Bronchial epithelial cell (primary cell): ENCODE measurements around the gene CEP152. TPM values are rescaled to one million over a fixed set of nuclear protein-coding genes. Genes with fewer than 3 reads are reported as not detected.

Experiments
- DNase-seq: peaks from one replicate; pipeline ENCODE4 v3.0.0-alpha.2; 2010; ENCODE audit warnings: low read depth
- FAIRE-seq: peaks from 2 replicates; lab custom pipeline; 2011; peaks lifted over from hg19 to GRCh38; lab: Jason Lieb, UNC
- H3K27me3 ChIP-seq: 2 replicates; pipeline ENCODE4 v1.5.1; 2011; ENCODE audit warnings: low read length; ENCODE audit not compliant: control insufficient read depth, insufficient read depth
- H3K36me3 ChIP-seq: 2 replicates; pipeline ENCODE4 v1.5.1; 2011; ENCODE audit warnings: low read length; ENCODE audit not compliant: control insufficient read depth, insufficient read depth
- H3K4me3 ChIP-seq: 2 replicates; pipeline ENCODE4 v1.5.1; 2011; ENCODE audit warnings: mild to moderate bottlenecking, low read depth, low read length, control low read depth
- total RNA-seq: library from RNA; depleted of rRNA; stranded (reverse); fragments of >200 nt; gene quantifications from 2 replicates; pipeline ENCODE4 v1.2.1, GENCODE V29; 2014
- TF ChIP-seq, protein P1 (sequence below): IDR thresholded peaks from 2 replicates; pipeline ENCODE4 v1.5.1; 2011; ENCODE audit warnings: mild to moderate bottlenecking, moderate library complexity, low read length, control low read depth, inconsistent platforms; ENCODE audit not compliant: insufficient read depth, severe bottlenecking

Gene CEP152
- total RNA-seq, 1 donor from 2014 or later, result 4.5 TPM

DNA sequence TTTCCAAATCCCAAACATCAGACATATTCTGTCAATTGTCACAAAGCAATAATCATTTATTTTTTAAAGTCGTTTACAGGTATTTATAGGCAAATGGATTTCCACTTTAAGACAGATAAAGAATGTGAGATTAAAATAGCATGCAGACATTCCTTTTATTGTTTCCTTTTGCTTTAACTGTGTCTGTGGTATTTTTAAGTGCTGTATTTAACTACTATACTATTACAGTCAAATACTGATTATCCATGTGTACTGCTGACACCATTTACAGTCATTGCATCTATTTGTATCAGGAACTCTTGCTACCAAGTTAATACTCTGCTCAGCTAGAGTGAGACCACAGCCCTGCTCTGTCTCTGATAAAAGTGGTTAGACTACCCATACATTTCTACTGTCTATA, 12.8 kb upstream of the CEP152 start:
- H3K4me3 ChIP-seq, result no peak overlapping the region
- no peaks in the 10 kb centered on the region for H3K27me3 ChIP-seq
- FAIRE-seq (no peak), DNase-seq (no peak)
- no peaks in the 10 kb centered on the region for H3K36me3 ChIP-seq
- TF ChIP-seq, protein P1, sequence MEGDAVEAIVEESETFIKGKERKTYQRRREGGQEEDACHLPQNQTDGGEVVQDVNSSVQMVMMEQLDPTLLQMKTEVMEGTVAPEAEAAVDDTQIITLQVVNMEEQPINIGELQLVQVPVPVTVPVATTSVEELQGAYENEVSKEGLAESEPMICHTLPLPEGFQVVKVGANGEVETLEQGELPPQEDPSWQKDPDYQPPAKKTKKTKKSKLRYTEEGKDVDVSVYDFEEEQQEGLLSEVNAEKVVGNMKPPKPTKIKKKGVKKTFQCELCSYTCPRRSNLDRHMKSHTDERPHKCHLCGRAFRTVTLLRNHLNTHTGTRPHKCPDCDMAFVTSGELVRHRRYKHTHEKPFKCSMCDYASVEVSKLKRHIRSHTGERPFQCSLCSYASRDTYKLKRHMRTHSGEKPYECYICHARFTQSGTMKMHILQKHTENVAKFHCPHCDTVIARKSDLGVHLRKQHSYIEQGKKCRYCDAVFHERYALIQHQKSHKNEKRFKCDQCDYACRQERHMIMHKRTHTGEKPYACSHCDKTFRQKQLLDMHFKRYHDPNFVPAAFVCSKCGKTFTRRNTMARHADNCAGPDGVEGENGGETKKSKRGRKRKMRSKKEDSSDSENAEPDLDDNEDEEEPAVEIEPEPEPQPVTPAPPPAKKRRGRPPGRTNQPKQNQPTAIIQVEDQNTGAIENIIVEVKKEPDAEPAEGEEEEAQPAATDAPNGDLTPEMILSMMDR, result no peak

DNA sequence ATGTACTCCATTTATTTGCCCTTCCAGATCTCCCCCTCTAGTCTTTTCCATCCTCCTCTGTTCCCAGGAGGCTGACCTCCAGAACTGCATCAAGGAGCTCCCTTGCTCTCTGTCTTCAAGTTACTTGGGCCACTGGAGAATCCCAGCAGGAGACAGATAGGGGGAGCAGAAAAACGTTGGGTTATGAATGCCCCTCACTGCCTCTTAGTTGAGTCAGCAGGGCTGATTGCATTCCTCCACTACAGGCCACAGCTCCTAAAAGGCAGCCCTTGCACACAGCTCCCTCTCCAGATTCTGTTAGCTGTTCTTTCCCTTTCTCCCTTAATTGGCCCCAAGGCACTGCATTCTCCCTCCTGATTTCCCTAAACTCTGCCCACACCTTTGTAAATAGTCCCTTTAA, 12.4 kb upstream of the CEP152 start:
- TF ChIP-seq, protein P1, result no peak
- FAIRE-seq, result no peak

DNA sequence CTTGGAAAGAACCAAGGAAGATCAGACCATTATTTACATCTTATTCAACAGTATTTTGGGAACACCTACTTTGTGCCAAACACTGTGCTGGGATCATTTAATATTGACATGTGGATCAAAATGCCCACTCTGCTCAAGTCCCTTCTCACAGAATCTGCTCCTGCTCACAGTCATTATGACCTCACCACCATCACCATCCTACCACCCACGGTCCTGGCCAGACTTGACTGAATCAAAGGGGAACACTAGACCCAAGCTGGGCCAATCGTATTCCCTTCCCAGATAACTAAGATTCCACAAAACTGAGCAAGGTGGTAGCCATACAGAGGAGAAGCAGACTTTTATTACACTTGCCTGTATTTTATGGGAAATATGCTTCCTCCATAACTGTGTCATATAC, 3.4 kb upstream of the CEP152 start:
- Histone ChIP-seq H3K27me3 (no peaks in the 10 kb centered on the region), H3K36me3 (no peaks in the 10 kb centered on the region), H3K4me3 (no peak overlapping the region)
- FAIRE-seq (no peak), DNase-seq (no peak)
- TF ChIP-seq, protein P1, result no peak

More for the DNA sequence above, 12.4 kb upstream of the CEP152 start:
- no peak overlapping the region for H3K4me3 ChIP-seq
- H3K27me3 ChIP-seq, result no peaks in the 10 kb centered on the region
- no peak for DNase-seq
- no peaks in the 10 kb centered on the region for H3K36me3 ChIP-seq

DNA sequence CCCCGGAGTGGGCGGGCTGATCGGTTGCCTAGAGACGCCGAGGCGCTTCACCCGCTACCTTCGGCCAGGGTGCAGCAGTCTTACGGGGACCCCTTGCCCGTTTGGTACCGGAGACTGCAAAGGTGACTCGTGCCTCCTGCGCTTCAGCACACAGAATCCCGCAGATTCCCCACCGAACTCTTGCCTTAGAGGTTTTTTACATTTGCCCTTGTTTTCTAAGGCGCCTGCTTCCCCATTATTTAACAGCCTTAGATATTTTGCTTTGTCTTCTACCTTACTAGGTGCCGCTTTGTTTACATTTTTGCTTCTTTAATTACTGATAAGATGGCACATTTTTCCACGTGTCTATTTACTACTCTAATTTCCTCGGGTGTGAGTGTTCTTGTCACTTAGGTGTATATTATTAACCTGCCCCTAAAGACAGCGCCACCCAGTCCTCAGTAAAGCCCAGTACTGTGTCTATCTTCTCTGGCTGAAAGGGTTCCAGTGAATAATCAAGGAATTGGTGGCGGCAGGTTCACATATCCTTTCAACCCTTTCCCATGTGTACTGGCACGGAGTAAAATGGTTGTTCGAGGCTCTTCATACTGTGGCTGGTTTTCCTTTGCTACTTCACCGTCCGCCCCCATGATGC, 573 bp upstream of the CEP152 start:
- TF ChIP-seq, protein P1, result no peak

DNA sequence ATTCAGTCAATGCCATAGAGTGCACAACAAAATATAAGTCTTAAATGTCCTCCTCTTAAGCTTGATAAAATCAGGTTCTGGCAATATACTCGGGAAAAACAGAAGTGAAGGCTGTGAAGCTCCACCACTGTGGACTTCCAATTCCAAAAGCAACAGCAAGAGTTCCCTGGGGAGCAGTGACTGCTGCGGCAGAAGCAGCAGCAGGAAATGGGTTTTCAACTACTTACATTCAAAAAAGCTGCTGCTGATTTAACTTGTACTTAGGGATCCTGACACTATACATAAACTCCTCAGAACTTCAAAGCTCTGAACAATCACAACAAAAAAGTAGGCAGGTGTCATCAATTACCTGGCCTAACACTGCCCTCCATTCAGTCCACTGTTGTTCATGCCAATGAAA, 4.7 kb downstream of the CEP152 start:
- no peak for DNase-seq
- Histone ChIP-seq H3K27me3 (no peaks in the 10 kb centered on the region), H3K4me3 (no peak overlapping the region), H3K36me3 (peaks cover 2% of the 10 kb centered on the region)
- FAIRE-seq, result no peak
- TF ChIP-seq, protein P1, result no peak

More for the DNA sequence above, 573 bp upstream of the CEP152 start:
- DNase-seq, result no peak
- Histone ChIP-seq H3K36me3 (no peaks in the 10 kb centered on the region), H3K4me3 (peak overlapping the region; percentile 63), H3K27me3 (no peaks in the 10 kb centered on the region)
- FAIRE-seq, result no peak

DNA sequence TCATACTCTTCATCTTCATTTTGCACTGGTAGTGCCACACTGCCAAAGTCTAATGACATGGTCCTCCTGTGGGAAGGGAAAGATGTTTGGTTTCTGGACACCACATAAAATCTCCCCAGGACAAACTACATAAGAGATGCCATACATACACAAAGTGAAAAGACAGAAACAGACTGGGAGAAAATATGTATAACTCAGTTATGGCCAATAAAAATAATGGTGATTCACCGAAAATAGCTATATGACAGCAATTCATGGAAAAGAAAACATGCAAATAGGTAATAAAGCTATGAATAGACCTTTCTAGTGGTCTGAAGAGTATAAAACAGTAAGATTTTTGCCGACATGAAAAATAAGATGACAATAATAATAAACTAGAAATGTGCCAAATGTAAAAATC, 5.3 kb downstream of the CEP152 start:
- Histone ChIP-seq H3K36me3 (peaks cover 2% of the 10 kb centered on the region), H3K4me3 (no peak overlapping the region), H3K27me3 (no peaks in the 10 kb centered on the region)
- TF ChIP-seq, protein P1, result no peak
- FAIRE-seq (no peak), DNase-seq (no peak)
